ELF-1 (cell line): ENCODE data around the gene CHRNG.
A peak's percentile ranks its signal among the peaks of the same experiment; 100 is the strongest.

Experiments used
- DNase-seq: peaks from one replicate; pipeline ENCODE4 v3.0.0-alpha.2; 2016; ENCODE audit warnings: low read depth, low spot score

Gene CHRNG, protein sequence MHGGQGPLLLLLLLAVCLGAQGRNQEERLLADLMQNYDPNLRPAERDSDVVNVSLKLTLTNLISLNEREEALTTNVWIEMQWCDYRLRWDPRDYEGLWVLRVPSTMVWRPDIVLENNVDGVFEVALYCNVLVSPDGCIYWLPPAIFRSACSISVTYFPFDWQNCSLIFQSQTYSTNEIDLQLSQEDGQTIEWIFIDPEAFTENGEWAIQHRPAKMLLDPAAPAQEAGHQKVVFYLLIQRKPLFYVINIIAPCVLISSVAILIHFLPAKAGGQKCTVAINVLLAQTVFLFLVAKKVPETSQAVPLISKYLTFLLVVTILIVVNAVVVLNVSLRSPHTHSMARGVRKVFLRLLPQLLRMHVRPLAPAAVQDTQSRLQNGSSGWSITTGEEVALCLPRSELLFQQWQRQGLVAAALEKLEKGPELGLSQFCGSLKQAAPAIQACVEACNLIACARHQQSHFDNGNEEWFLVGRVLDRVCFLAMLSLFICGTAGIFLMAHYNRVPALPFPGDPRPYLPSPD

DNA sequence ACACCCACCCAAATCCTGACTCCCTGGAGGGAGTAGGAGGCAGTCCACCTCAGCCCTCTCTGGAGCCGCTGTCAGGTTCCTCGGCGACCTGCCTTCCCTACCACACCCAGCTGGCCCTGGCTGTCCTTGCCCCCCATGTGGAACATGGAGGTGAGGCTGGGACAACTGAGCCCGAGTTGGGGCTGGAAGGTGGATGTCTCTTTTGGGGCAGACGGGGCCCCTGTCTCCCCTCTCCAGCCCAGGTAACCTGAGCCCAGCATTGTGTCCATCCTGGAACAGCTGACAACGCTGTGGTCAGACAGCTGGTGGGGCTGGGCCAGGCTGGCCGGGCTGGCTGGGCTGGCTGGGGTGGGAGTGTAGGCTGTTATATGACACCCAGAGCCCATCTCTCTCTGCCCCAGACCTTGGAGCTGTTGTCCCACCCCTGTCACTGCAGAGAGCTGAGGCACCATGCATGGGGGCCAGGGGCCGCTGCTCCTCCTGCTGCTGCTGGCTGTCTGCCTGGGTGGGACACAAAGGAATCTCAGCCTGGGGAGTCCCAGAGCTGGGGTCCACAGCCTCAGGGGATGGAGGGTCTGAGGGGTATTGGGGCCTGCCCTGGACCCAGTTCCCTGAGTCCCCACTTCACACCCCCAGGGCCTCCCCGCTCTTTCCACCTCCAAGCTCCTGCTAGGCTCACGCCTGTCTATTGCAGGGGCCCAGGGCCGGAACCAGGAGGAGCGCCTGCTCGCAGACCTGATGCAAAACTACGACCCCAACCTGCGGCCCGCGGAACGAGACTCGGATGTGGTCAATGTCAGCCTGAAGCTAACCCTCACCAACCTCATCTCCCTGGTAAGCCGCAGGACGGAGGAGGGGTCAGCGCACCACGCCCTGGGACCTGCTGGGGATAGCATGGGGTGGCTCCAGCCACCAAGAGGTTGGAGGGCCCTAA is at the start of gene CHRNG:
CHRNG (plus strand) TSS at position 395 of the 934 bp plus-strand sequence; CDS start at position 451, 56 bp downstream.
- peak; percentile 82 for DNase-seq

DNA sequence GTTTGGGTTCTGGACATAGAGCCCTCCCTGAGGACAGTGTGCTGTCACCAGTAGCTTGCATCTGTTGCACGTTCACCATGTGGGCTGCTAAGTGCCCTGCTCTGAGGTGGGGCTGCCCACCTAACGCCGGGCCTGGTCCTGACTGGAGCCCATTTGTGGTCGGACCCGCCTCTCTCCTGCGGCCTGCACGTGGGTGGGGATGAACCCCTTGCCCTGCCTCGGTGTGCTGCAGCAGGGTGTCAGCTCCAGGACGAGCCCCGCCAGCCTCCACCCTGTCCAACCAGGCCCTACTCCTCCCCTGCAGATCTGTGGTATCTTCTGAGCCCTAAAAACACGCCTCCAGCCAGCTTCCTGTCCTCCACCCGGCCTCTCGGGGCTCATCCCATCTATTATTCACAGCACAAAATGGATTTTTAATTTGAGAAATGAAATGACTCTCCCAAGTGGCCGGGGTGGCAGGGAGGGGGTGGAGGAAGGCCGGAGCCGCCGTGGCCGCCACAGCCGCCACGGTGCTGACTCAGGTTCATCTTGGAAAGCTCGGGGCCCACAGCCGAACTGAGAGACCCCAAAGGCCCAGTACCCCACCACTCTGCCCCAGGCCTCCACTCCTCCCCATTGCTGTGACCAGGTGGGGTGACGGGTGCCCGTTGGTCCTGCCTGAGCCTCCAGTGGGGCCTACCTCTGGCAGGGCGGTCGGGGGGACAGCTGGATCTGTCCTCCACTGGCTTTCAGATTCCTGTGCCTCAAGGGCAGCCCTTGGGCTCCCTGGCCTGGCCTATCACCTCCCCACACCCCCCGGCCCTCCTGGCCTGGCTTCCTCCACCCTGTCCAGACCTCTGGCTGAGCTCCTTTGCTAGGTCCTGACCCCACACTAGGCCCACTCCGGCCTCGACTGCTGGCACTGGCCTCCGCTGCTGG is 49.0 kb upstream of the CHRNG start:
- no peak for DNase-seq

DNA sequence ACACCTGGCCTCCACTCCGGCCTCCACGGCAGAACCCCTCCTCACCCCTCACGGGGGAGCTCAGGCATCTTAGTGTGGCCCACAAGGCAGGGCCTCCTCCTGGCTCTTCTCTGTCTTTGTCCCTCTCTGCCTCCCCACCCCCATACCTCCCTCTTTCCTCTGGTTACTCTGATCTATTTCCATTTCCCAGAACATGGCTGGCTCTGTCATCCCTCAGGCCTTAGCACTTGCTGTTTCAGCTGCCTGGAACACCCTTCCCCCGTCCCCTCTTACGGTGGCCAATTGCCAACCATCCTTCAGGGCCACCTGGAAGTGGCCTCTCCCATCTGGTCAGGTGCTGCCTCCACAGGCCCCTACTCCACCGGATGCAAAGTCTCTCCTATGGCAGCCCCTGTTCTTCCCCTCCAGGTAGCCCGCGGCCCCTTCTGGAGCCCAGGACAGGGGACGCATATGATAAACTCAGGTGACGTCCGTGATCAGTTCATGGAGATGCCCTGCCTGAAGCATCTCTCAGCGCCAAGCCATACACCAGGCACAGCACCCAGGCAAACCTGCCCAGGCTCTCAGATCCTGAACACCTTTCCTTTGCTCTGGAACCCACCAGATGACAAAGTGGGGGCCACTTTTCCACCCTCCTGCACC is 48.2 kb upstream of the CHRNG start:
- DNase-seq, result no peak

DNA sequence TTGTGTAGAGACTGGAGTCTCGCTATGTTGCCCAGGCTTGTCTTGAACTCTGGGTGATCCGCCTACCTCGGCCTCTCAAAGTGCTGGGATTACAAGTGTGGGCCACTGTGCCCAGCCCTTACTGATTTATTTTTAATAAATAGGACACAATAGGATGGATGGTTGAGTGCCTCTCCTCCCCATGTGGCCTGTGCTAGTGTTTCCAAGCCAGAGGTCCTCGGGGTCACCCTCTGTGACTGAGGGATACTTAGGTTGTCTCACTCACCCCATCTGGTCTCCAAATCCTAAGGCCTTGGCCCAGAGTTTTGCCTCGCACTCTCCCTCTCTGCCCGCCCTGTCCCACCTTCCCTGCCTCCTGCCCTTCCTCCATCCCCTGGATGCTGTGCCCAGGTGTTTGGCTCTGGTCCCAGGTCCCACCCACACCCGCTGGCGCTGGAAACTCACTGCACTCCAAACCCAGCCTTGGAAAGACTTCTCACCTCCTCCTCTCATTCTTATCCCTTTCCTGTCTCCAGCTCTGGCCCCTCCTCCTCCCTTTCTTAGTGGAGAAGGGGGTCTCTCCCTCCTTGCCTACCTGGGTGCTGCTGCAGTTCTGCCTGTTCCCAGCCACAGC is 47.1 kb upstream of the CHRNG start:
- DNase-seq, result no peak

DNA sequence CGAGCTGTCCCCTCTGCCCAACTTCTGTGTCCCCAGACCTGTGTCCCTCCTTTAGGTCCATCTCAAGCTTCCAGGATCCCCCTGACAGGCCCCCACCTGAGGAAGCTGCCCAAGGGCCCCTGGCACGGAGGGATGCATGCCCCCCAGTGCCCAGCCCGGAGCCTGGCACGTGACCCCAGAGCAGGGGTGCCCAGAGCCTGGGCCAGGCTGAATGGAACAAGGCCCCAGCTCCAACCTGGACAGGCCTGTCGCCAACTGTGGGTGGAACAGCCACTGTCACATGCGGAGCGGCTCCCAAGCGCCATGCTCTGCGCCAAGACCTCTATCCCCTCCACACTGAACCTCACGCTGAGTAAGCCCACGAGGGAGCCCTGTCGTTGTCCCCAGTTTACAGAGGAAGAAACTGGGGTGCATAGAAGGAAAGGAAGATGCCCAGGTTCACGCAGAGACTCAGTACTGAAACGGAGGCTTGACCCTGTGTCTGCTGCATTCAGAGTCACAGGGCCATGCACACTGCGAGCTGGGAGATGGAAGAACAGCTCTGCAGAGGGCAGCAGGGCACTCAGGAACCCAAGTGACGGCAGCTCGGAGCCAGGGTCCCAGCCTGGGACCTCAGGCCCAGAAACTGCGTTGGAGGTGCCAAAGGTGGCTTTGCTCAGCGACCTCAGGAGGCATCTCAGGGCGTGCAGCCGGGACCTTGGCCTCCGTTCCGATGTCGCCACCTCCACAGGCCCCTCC is 46.4 kb upstream of the CHRNG start:
- DNase-seq, result no peak

DNA sequence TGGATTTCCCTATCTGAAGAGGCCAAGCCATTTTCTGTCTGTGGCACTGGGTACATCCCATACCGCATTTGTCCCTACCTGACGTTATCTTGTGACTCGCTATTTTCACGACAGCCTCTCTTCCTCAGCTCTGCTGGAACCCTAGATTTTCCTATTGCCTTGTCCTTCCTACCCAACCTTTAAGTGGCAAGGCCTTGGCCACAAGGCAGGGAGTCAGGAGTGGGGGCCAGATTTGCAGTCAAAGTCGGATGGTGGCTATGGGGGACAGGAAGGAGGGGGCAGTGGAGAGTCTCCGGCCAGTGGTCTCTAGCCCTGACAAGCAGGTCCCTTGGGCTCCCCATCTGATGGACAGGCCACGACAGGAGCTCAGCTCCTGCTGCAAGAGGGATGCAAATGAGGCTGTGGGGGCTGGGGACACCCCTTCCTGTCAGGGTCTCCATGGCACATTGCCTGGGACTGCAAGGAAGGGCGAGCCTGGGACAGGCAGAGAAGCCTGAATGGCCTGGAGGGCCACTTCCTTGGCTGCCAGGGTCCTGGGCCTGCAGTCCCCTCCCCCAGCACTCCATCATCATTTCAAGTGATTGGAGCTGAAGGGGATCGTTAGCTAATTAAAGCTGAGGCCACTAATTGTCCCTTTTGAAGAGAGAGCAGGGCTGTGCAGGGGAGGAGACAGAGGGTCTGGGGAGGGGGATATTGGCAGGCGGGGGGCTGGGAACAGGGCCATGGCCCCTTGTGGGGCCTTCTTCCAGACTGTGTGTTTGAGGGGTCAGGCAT is 45.6 kb upstream of the CHRNG start:
- peak; percentile 75 for DNase-seq

DNA sequence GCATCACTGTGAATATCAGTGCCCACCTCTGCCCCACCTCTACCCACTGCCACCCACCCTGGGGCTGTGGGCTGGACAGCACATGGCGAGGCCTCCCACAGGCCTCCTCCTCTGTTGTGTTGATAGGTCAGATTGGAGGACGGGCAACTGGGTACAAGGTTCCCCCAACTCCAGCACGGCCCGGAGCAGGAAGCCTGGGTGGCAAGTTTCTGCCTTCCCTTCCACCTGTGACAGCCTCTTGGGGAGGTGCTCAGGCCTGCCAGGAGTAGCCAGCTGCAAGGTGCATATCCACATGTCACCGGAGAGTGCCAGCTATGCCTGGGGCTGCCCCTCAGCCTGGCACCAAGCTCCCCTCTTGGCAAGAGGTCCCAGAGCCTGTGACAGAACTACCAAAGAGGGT is 45.0 kb upstream of the CHRNG start:
- no peak for DNase-seq

DNA sequence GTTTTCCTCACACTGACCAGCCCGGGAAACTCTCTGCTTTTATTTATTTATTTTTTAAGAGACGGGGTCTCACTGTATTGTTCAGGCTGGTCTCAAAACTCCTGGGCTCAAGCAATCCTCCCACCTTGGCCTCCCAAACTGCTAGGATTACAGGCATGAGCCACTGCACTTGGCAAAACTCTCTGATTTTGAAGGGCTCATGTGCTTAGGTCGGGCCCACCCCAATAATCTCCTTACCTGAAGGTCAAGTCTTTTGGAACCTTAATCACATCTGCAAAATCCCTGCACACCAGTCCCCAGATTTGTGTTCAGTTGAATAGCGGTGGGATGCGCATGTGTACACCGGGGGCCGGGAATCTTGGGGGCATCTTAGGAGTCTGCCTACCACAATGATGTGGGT is 44.2 kb upstream of the CHRNG start:
- no peak for DNase-seq

DNA sequence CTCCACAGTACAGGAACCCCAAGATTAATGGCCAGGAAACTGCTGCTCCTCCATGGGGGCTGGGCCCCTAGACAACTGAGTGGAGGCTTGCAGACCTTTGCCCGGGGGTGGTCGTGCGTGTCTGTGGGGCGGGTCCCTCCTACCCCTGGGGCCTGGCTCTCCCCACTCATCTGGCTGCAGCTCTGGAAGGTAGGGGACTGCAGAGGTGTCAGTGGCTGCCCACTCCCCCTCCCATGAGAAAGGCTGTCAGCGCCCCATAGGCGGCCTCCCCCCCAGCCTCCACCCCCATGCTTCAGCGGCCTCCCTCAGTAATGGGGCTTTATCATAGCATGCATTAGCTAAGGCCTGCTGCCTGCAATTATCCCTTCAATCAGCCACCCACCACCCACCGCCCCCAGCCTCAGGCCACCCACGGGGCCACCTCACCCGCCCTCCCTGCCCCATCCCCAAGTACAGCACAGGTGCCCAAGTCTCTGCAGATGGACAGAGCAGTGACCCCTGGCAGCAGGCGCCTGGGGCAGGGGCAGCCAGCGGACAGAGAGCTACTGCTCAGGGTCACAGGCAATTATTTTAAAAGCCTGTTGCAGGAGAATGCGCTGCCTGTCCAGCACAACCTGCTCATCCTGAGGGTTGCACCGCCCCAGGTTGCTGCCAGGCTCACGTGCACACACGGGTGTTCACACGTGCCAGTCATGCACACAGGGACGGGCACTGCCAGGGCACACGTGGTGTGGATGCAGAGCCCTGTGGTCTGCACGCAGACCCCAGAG is 42.8 kb upstream of the CHRNG start:
- DNase-seq, result no peak

DNA sequence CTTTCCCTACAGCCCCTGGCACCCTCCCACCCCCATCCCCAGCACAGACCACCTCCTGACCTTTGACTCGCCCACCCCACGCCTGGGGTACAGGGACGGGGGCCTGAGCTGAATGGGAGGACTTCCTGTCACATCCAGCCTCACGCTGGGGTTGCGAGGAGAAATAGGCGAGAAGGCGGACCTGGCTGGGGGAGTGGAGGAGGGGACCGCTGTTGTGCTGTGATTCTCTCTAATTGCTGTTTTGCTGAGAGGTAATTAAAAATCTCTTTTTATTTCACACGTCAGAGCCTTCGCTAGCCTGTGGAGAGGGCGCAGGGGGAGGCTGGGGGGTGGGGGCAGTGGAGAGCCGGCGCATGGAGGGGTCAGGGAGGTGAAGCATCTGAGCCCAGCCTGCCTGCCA is 42.1 kb upstream of the CHRNG start:
- DNase-seq, result no peak

DNA sequence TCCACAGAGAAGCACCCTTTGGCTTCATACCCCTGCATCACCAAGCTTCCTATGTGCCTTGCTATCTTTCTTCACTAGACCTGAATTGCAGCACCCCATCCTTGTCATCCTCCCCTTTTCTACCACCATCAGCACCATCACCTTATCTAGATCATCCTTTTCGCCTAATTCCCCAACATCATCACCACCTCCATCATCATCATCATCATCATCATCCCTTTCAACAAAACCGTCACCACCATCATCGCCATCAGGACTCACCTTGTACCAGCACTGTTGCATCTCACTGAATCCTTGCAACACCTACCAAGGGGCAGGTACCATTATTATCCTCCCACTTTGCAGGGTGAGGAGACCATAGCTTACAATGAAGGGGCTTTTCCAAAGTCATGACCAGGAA is 41.0 kb upstream of the CHRNG start:
- no peak for DNase-seq

DNA sequence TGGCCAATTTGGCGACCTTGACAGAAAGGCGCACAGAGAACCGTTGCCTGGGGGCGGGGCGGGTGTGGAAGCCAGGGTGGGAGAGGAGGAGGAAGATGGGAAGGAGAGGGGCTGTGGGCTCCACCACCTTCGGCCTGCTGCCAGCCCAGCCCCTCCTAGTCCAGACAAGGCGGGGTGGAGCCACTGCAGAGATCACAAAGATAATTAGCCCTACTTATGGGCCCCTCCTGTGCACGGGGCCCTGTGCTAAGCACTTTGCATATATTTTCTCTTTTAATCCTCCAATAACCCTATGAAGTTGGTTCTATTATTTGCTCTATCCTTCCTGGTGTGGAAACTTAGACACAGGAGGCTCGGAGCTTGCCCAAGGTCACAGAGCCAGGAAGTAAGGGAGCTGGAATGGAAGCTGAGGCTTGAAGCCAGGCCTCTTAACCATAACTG is 38.1 kb upstream of the CHRNG start:
- DNase-seq, result no peak

DNA sequence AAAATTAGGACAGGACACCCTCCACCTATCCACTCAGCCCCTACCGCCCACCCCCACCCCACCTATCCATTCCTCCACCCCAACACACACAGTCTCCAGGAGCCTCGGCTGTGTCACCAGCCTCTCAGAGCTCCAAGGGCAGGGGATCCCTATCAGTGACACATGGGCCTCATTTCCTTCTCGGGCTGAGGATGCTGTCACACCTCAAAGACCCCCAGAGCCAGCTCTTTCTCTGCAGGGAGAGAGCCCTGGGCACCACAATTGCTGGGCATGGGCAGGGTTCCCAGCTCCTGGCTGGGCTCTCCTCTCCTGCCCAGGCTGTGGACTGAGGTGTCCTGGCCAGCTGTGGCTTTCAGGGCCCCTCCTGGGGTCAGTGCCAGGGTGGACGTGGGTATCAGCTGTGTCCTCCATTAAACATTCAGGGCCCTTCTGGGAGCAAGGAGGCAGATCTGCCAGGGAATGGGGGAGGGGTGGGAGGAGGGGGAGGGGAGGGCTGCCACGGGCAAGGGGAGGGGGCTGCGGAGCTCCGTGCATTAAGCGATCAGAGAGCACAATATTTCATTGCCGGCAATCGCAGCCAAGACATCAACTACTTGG is 37.6 kb upstream of the CHRNG start:
- DNase-seq, result no peak

DNA sequence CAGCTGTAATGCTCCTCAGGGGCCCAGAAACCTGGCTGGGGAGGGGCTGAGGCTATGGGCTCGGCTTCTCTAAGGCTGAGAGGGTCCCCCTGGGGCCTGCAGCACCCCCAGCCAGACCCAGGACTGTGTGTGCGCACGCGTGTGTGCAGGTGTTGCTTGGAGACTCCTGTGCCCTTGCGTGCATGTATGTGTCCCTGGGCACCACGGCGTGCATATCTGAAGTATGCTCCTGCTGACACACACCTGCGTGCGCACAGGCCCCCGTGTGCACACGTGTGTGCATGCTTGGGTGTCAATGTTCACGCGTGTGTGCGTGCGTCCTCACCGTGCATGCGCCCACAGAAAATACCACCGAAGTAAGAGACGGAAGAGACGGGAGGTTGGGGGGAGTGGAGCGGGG is 37.0 kb upstream of the CHRNG start:
- no peak for DNase-seq

DNA sequence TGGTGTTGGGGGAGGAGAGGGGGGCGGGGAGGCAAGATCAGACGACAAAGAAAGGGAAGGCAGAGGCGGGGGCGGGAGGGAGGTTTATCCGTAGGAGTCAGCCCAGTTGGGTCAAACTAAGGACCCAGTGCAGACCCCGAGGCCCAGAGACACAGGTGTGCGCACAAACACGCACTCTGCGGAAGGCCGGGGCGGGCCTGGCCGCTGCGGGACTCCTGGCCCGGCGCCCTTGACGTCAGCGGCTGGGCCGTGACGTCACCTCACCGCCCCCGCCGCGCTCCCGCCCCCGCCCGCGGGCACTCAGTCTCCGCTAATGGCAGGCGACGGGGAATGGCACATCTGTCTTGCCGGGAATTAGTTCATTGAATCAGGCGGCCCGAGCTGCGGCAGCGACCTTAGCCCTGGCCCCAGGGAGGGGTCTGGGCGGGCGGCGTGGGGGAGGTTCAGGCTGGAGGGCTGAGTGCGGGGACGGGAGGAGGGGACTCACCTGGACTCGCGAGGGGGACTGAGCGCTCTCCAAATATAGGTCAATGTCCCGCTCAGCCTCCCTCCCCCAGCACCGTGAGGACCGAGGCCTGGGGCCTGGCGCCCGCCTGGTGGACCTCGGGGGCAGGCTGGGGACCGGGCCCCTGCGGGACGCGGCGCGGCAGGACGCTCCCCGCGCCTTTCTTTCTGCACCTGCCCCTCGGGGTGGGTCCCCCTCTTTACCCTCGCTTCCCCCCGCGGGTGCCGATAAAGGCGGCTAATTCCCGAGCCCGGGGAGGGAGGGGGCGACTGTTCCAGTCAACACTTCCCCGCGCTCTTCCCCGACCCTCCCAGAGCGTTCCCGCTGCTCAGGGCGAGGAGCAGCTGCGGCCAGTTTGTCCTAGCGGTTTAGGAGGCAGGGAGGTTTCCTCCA is 36.3 kb upstream of the CHRNG start:
- peak; percentile 64 for DNase-seq

DNA sequence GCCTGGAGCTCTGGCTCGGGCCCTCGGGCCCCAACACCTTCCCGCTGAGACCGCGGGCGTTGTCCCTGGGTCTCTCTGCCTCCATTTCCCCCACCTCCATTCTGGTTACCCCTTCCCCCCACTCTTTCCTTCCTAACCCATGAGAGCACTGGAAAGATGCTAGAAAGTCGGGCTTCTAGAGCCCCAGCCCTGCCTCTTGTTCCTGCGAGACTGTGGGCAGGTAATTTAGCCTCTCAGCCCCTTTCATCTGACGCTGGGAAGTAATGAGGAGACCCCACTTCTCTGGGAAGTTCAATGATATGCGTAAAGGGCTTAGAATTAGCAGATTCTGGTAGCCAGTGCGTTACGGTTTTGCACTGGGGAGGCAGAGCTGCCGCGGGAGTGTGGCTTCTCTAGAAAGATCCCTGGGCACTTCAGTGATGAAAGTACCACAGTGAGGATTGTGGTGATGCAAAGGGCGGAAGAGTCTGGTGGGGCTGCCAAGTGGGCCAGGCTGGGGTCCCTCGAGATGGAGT is 35.6 kb upstream of the CHRNG start:
- DNase-seq, result no peak
